WTC11 (cell line): ENCODE data around the gene ITGA2B. TPM values are rescaled to one million over a fixed set of nuclear protein-coding genes. Genes with fewer than 3 reads are reported as not detected.

ENCODE experiments used
- ATAC-seq: fragments of 200-7000 bp; cut with Tn5 transposase; 2 replicates; pipeline ENCODE4 v1.10.0; 2021; ENCODE audit warnings: mild to moderate bottlenecking, moderate library complexity
- CTCF ChIA-PET: fragments of 300-600 bp; sonication (Branson Sonifier 250); formaldehyde crosslinking; loops from one replicate; lab custom pipeline; 2021; ENCODE audit warnings: antibody characterized with exemption; lab: Charles Lee
- POLR2A ChIA-PET: fragments of 350-600 bp; sonication (Branson Sonifier 250); formaldehyde crosslinking; loops from one replicate; lab custom pipeline; 2021; ENCODE audit warnings: antibody characterized with exemption; lab: Charles Lee
- DNase-seq: peaks from one replicate; pipeline ENCODE4 v3.0.0; 2021; ENCODE audit warnings: low spot score
- H3K27ac Mint-ChIP-seq: 2 replicates; pipeline ENCODE4 v1.8.0; 2021; ENCODE audit warnings: mixed read lengths
- H3K27me3 Mint-ChIP-seq: 2 replicates; pipeline ENCODE4 v1.8.0; 2021; ENCODE audit warnings: low read depth, mild to moderate bottlenecking, moderate library complexity, mixed read lengths
- H3K36me3 Mint-ChIP-seq: 2 replicates; pipeline ENCODE4 v1.8.0; 2021; ENCODE audit warnings: mixed read lengths
- H3K4me1 Mint-ChIP-seq: 2 replicates; pipeline ENCODE4 v1.8.0; 2022; ENCODE audit warnings: mixed read lengths
- H3K4me3 Mint-ChIP-seq: 2 replicates; pipeline ENCODE4 v1.8.0; 2021; ENCODE audit warnings: mild to moderate bottlenecking, moderate library complexity, mixed read lengths
- H3K9me3 Mint-ChIP-seq: 2 replicates; pipeline ENCODE4 v1.8.0; 2021; ENCODE audit warnings: mixed read lengths
- ARID4B ChIP-seq: sonication (generic); formaldehyde crosslinking; IDR thresholded peaks from 2 replicates; pipeline ENCODE4 v1.8.0; 2023; ENCODE audit warnings: missing genetic modification reagents, mild to moderate bottlenecking, borderline replicate concordance
- EMX1 ChIP-seq: fragments of 250-450 bp; sonication (Bioruptor Pico); IDR thresholded peaks from 2 replicates; pipeline ENCODE4 v1.8.0; 2021; ENCODE audit warnings: mild to moderate bottlenecking
- ESRRA ChIP-seq: sonication (generic); formaldehyde crosslinking; IDR thresholded peaks from 2 replicates; pipeline ENCODE4 v1.8.1; 2022; ENCODE audit warnings: mild to moderate bottlenecking, missing genetic modification reagents, borderline replicate concordance
- FOXK1 ChIP-seq: sonication (generic); formaldehyde crosslinking; IDR thresholded peaks from 2 replicates; pipeline ENCODE4 v1.8.0; 2022; ENCODE audit warnings: mild to moderate bottlenecking, moderate library complexity, missing genetic modification reagents
- GRHL2 ChIP-seq: fragments of 250-450 bp; sonication (Bioruptor Pico); IDR thresholded peaks from 2 replicates; pipeline ENCODE4 v1.8.0; 2022; ENCODE audit warnings: mild to moderate bottlenecking, moderate library complexity; ENCODE audit not compliant: insufficient replicate concordance, severe bottlenecking
- HMGA2 ChIP-seq: fragments of 250-450 bp; sonication (Bioruptor Pico); IDR thresholded peaks from 2 replicates; pipeline ENCODE4 v1.4.0; 2021; ENCODE audit warnings: mild to moderate bottlenecking, moderate library complexity
- KAT7 ChIP-seq: sonication (generic); formaldehyde crosslinking; IDR thresholded peaks from 2 replicates; pipeline ENCODE4 v1.8.1; 2023; ENCODE audit warnings: missing genetic modification reagents, mild to moderate bottlenecking, borderline replicate concordance
- NFYB ChIP-seq: sonication (generic); formaldehyde crosslinking; conservative IDR thresholded peaks from 2 replicates; pipeline ENCODE4 v1.8.0; 2022; ENCODE audit warnings: low read depth, missing genetic modification reagents
- NR3C1 ChIP-seq: sonication (generic); formaldehyde crosslinking; conservative IDR thresholded peaks from 2 replicates; pipeline ENCODE4 v1.8.1; 2023; ENCODE audit warnings: low read depth, mild to moderate bottlenecking, missing genetic modification reagents
- SMAD3 ChIP-seq: sonication (generic); formaldehyde crosslinking; IDR thresholded peaks from 2 replicates; pipeline ENCODE4 v1.8.0; 2022; ENCODE audit warnings: missing genetic modification reagents, mild to moderate bottlenecking, borderline replicate concordance
- SOX15 ChIP-seq: fragments of 250-450 bp; sonication (Bioruptor Pico); IDR thresholded peaks from 2 replicates; pipeline ENCODE4 v1.9.0; 2021; ENCODE audit warnings: mild to moderate bottlenecking
- SP1 ChIP-seq: sonication (generic); formaldehyde crosslinking; conservative IDR thresholded peaks from 2 replicates; pipeline ENCODE4 v1.8.1; 2022; ENCODE audit warnings: missing genetic modification reagents
- ZNF219 ChIP-seq: sonication (generic); formaldehyde crosslinking; IDR thresholded peaks from 2 replicates; pipeline ENCODE4 v1.8.0; 2023; ENCODE audit warnings: missing genetic modification reagents, mild to moderate bottlenecking, borderline replicate concordance
- ZSCAN18 ChIP-seq: fragments of 250-450 bp; sonication (Bioruptor Pico); IDR thresholded peaks from 2 replicates; pipeline ENCODE4 v2.1.2; 2022; ENCODE audit warnings: mild to moderate bottlenecking, moderate library complexity
- total RNA-seq: library from RNA; stranded (reverse); gene quantifications from 3 replicates; pipeline ENCODE4 v1.2.3, GENCODE V29; 2021
- TF ChIP-seq, protein P1 (sequence below): sonication (generic); formaldehyde crosslinking; IDR thresholded peaks from 2 replicates; pipeline ENCODE4 v1.8.1; 2023; ENCODE audit warnings: mild to moderate bottlenecking, missing genetic modification reagents, moderate library complexity
- TF ChIP-seq, protein P2 (sequence below): sonication (generic); formaldehyde crosslinking; conservative IDR thresholded peaks from 2 replicates; pipeline ENCODE4 v1.8.1; 2022; ENCODE audit warnings: mild to moderate bottlenecking, missing genetic modification reagents
- TF ChIP-seq, protein P3 (sequence below): sonication (generic); formaldehyde crosslinking; IDR thresholded peaks from 2 replicates; pipeline ENCODE4 v1.8.1; 2023; ENCODE audit warnings: mild to moderate bottlenecking, missing genetic modification reagents, borderline replicate concordance

ITGA2B gene
- total RNA-seq, 1 experiment from 2014 or later: 21.5 TPM

GRCh38 chr17:44335564-44335963, 53.9 kb downstream of the ITGA2B start (continued):
- no peak for TF ChIP-seq HMGA2 (CRISPR knock-in tag)
- TF ChIP-seq ZSCAN18 (CRISPR knock-in tag): no peak
- no peak for TF ChIP-seq GRHL2
- TF ChIP-seq FOXK1: no peak
- no peak for TF ChIP-seq SP1 (CRISPR knock-in tag)
- TF ChIP-seq, protein P1, sequence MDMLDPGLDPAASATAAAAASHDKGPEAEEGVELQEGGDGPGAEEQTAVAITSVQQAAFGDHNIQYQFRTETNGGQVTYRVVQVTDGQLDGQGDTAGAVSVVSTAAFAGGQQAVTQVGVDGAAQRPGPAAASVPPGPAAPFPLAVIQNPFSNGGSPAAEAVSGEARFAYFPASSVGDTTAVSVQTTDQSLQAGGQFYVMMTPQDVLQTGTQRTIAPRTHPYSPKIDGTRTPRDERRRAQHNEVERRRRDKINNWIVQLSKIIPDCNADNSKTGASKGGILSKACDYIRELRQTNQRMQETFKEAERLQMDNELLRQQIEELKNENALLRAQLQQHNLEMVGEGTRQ (CRISPR knock-in tag): no peak
- TF ChIP-seq EMX1 (CRISPR knock-in tag): no peak

DNA sequence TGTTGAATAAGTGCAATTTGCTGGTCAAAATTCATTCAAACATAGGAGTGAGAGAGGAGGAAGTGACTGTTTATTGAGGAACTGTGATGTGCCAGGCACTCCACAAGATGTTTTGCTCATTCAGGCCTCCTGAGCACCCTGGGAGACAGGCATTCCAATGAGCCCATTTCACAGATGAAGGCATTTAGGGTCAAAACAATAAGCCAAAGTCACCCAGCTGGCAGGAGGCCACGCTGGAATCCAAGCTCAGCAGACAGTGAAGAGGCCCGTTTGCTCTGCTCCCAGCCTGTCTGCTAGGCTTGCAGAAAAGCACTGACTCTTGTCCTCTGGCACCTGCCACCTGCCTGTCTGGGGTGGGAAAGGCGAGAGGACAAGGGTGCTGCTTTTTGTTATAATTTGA, 54.7 kb downstream of the ITGA2B start:
- ATAC-seq (no peak), DNase-seq (no peak)
- Mint-ChIP-seq H3K27ac (no peak overlapping the region), H3K9me3 (no peaks in the 10 kb centered on the region), H3K4me3 (no peak overlapping the region), H3K4me1 (peaks cover 12% of the 10 kb centered on the region; the same call in 1 of the 2 replicates), H3K36me3 (no peaks in the 10 kb centered on the region), H3K27me3 (peaks cover 5% of the 10 kb centered on the region)
- ChIA-PET CTCF (interaction anchor here (1.4 to 7.4 kb wide), 4 partner anchors 10 to 124 kb away, joined by 3 to 78 read pairs (median 26); partner anchors contain the start of gene GRN), POLR2A (interaction anchor here (0.7 kb wide), 1 partner anchor 11 kb away, joined by 6 read pairs; no protein-coding TSS in a partner anchor)
- TF ChIP-seq SP1 (CRISPR knock-in tag): no peak
- TF ChIP-seq, protein P2, sequence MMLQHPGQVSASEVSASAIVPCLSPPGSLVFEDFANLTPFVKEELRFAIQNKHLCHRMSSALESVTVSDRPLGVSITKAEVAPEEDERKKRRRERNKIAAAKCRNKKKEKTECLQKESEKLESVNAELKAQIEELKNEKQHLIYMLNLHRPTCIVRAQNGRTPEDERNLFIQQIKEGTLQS (CRISPR knock-in tag): no peak
- TF ChIP-seq ESRRA (CRISPR knock-in tag): no peak
- no peak for TF ChIP-seq NR3C1 (CRISPR knock-in tag)
- TF ChIP-seq KAT7 (CRISPR knock-in tag): no peak
- TF ChIP-seq SMAD3: no peak
- TF ChIP-seq, protein P3, sequence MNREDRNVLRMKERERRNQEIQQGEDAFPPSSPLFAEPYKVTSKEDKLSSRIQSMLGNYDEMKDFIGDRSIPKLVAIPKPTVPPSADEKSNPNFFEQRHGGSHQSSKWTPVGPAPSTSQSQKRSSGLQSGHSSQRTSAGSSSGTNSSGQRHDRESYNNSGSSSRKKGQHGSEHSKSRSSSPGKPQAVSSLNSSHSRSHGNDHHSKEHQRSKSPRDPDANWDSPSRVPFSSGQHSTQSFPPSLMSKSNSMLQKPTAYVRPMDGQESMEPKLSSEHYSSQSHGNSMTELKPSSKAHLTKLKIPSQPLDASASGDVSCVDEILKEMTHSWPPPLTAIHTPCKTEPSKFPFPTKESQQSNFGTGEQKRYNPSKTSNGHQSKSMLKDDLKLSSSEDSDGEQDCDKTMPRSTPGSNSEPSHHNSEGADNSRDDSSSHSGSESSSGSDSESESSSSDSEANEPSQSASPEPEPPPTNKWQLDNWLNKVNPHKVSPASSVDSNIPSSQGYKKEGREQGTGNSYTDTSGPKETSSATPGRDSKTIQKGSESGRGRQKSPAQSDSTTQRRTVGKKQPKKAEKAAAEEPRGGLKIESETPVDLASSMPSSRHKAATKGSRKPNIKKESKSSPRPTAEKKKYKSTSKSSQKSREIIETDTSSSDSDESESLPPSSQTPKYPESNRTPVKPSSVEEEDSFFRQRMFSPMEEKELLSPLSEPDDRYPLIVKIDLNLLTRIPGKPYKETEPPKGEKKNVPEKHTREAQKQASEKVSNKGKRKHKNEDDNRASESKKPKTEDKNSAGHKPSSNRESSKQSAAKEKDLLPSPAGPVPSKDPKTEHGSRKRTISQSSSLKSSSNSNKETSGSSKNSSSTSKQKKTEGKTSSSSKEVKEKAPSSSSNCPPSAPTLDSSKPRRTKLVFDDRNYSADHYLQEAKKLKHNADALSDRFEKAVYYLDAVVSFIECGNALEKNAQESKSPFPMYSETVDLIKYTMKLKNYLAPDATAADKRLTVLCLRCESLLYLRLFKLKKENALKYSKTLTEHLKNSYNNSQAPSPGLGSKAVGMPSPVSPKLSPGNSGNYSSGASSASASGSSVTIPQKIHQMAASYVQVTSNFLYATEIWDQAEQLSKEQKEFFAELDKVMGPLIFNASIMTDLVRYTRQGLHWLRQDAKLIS (CRISPR knock-in tag): no peak
- no peak for TF ChIP-seq ARID4B
- no peak for TF ChIP-seq ZNF219
- no peak for TF ChIP-seq NFYB (CRISPR knock-in tag)
- no peak for TF ChIP-seq SOX15
